Type B pancreatic cell (in vitro differentiated cells): Measurements from ENCODE around the gene CD86. TPM values are rescaled to one million over a fixed set of nuclear protein-coding genes. Genes with fewer than 3 reads are reported as not detected.

ENCODE experiments used
- DNase-seq: peaks from one replicate; pipeline ENCODE4 v3.0.0; 2021; ENCODE audit warnings: mixed read lengths; ENCODE audit not compliant: unreplicated experiment; ENCODE audit errors: extremely low spot score
- H3K27ac Mint-ChIP-seq: 2 replicates; pipeline ENCODE4 v1.8.0; 2021; ENCODE audit warnings: mild to moderate bottlenecking, mixed read lengths
- H3K27me3 Mint-ChIP-seq: 2 replicates; pipeline ENCODE4 v1.8.0; 2021; ENCODE audit warnings: mixed read lengths
- H3K36me3 Mint-ChIP-seq: 2 replicates; pipeline ENCODE4 v1.8.0; 2021; ENCODE audit warnings: mixed read lengths
- H3K4me1 Mint-ChIP-seq: one replicate; pipeline ENCODE4 v1.8.0; 2021; ENCODE audit warnings: mixed read lengths; ENCODE audit not compliant: unreplicated experiment
- H3K4me3 Mint-ChIP-seq: 2 replicates; pipeline ENCODE4 v1.8.0; 2021; ENCODE audit warnings: mild to moderate bottlenecking, mixed read lengths
- H3K9me3 Mint-ChIP-seq: 2 replicates; pipeline ENCODE4 v1.8.0; 2021; ENCODE audit warnings: mixed read lengths
- total RNA-seq: library from RNA; stranded (reverse); gene quantifications from 2 replicates; pipeline ENCODE4 v1.2.1, GENCODE V29; 2021; ENCODE audit warnings: low replicate concordance
- TF ChIP-seq, protein P1 (sequence below): fragments of 200-600 bp; sonication (generic); conservative IDR thresholded peaks from 2 replicates; pipeline ENCODE4 v1.5.0; 2021; ENCODE audit warnings: antibody characterized with exemption, mild to moderate bottlenecking

CD86 gene
- total RNA-seq, 1 donor from 2014 or later = not detected

DNA sequence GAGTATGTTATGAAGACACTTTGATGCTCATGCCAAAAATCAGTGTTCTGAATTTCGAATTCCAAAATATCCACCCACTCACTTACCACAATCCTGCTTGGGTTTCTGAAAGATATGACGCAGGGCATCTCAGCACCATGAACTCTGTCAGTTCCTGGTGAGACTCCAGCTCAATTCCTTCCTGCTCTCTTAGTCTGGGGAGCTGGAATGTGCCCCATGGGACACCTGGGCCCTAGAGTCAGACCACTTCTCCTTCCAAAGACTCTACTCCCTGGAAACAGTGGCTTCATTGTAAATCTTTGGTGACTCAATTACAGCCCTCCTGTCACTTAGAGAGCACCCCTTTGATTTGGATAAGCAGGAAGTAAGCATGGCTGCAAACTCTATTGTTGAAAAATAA is 50.5 kb downstream of the CD86 start:
- H3K27ac Mint-ChIP-seq = no peak overlapping the region
- no peaks in the 10 kb centered on the region for H3K27me3 Mint-ChIP-seq
- no peaks in the 10 kb centered on the region for H3K4me1 Mint-ChIP-seq
- H3K36me3 Mint-ChIP-seq = no peaks in the 10 kb centered on the region
- TF ChIP-seq, protein P1, sequence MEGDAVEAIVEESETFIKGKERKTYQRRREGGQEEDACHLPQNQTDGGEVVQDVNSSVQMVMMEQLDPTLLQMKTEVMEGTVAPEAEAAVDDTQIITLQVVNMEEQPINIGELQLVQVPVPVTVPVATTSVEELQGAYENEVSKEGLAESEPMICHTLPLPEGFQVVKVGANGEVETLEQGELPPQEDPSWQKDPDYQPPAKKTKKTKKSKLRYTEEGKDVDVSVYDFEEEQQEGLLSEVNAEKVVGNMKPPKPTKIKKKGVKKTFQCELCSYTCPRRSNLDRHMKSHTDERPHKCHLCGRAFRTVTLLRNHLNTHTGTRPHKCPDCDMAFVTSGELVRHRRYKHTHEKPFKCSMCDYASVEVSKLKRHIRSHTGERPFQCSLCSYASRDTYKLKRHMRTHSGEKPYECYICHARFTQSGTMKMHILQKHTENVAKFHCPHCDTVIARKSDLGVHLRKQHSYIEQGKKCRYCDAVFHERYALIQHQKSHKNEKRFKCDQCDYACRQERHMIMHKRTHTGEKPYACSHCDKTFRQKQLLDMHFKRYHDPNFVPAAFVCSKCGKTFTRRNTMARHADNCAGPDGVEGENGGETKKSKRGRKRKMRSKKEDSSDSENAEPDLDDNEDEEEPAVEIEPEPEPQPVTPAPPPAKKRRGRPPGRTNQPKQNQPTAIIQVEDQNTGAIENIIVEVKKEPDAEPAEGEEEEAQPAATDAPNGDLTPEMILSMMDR = no peak
- no peaks in the 10 kb centered on the region for H3K9me3 Mint-ChIP-seq
- no peak overlapping the region for H3K4me3 Mint-ChIP-seq
- DNase-seq = no peak

DNA sequence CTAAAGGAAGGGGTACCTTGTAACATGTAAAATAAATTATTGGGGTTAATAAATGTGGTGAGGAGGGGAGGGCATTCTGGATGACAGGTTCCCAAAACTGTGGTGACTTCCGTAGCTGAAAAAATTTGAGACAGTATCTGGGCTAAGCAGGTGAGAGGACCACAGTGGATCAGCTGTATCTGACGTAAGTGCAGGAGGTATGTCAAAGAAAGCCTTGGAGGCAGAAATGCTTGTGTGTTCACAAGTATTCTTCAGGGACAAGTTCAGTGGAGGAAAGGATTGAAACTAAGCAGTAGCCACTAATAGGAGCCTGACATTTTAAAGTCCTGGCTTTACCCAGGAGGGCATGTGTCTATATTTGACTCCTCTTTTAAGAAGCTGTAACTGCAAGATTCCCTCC is 52.0 kb downstream of the CD86 start:
- no peaks in the 10 kb centered on the region for H3K4me1 Mint-ChIP-seq
- no peaks in the 10 kb centered on the region for H3K27me3 Mint-ChIP-seq
- H3K36me3 Mint-ChIP-seq = no peaks in the 10 kb centered on the region
- H3K9me3 Mint-ChIP-seq = no peaks in the 10 kb centered on the region
- H3K27ac Mint-ChIP-seq = no peak overlapping the region
- no peak for DNase-seq
- no peak overlapping the region for H3K4me3 Mint-ChIP-seq
- TF ChIP-seq, protein P1 = no peak

DNA sequence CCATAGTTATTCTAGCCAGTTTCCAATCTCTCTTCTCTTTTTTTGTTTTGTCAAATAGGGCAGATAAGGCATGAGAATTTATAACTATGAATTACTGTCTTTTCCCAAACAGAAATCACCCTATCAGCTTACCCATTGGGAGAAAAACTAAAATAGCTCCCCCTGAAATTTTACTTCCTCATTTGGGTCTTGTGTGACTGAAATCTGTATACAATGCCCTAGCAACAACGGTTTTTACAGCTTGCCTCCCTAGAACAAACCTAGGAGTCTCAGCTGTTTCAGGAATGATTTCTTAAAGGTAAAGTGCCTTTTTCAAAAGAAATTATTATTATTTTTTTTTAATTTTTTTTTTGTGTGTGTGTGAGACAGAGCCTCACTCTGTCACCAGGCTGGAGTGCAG is 56.8 kb downstream of the CD86 start:
- DNase-seq = no peak
- Mint-ChIP-seq H3K27me3 (no peaks in the 10 kb centered on the region), H3K9me3 (peaks cover 8% of the 10 kb centered on the region), H3K4me3 (no peak overlapping the region), H3K27ac (no peak overlapping the region), H3K36me3 (no peaks in the 10 kb centered on the region), H3K4me1 (no peaks in the 10 kb centered on the region)
- TF ChIP-seq, protein P1 = no peak

DNA sequence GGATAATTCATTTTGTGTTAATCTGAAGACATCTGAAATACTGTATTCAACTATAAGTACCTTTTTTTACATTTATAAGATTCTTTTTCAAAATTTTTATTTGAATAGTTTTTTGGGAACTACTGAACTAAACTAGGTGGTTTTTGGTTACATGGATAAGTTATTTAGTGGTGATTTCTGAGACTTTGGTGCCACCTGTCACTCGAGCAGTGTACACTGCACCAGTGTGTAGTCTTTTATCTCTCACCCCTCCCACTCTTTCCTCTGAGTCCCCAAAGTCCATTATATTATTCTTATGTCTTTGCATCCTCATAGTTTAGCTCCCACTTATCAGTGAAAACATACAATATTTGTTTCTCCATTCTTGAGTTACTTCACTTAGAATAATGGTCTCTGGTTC is 57.6 kb downstream of the CD86 start:
- Mint-ChIP-seq H3K9me3 (peaks cover 8% of the 10 kb centered on the region), H3K36me3 (no peaks in the 10 kb centered on the region), H3K27ac (no peak overlapping the region), H3K27me3 (no peaks in the 10 kb centered on the region), H3K4me3 (no peak overlapping the region), H3K4me1 (no peaks in the 10 kb centered on the region)
- no peak for DNase-seq
- TF ChIP-seq, protein P1 = no peak

DNA sequence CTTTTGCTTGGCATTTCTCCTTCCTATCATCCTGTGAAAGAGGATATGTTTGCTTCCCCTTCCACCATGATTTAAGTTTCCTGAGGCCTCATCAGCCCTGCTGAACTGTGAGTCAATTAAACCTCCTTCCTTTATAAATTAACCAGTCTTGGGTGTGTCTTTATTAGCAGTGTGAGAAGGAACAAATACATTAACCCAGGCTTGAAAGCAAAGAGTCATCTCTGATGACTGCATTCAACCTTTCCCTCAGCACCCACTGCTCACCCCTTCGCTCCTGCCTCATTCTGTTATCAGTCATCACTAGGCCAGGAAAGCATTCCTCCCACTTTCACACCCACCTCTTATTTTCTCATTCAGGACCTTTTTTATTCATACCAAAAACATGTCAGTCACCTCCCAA is 68.7 kb downstream of the CD86 start:
- no peak for DNase-seq
- Mint-ChIP-seq H3K4me3 (no peak overlapping the region), H3K4me1 (no peaks in the 10 kb centered on the region), H3K36me3 (no peaks in the 10 kb centered on the region), H3K27ac (no peak overlapping the region), H3K27me3 (peaks cover 5% of the 10 kb centered on the region), H3K9me3 (peaks cover 5% of the 10 kb centered on the region)
- TF ChIP-seq, protein P1 = no peak

DNA sequence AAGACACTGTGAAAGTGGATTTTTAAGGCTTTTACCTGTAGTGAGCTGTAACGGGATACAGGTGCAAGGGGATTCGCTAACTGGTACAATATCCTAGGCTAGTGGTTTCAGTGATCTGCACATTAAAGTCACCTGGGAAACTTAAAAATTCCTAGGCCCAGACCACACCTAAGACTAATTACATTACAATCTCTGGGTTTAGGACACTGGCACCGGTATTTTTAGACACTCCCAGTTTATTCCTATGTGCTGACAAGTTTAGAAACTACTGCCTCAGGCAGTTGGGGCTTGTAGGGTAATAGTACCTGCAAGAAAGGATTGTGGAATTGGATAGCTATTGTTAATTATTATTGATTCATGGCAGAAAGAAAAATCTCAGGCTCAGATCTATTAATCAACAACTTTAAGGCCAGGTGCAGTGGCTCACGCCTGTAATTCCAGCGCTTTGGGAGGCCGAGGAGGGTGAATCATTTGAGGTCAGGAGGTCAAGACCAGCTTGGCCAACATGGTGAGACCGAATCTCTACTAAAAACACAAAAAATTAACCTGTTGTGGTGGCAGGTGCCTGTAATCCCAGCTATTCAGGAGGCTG is 77.9 kb downstream of the CD86 start:
- Mint-ChIP-seq H3K36me3 (no peaks in the 10 kb centered on the region), H3K27me3 (no peaks in the 10 kb centered on the region), H3K4me1 (no peaks in the 10 kb centered on the region), H3K4me3 (no peak overlapping the region), H3K27ac (no peak overlapping the region), H3K9me3 (peaks cover 5% of the 10 kb centered on the region)
- TF ChIP-seq, protein P1 = no peak
- DNase-seq = no peak
